ENCODE measurements around the gene A4GALT.

GRCh38 chr22:42700355-42700754 lies 20.3 kb downstream of the A4GALT start:
- no peak for TF ChIP-seq CTCF (IDR thresholded peaks at IDR 0.05)
- no peak for TF ChIP-seq POLR2A (IDR thresholded peaks at IDR 0.05)
